ENCODE results near the gene SPATA17.

- TF ChIP-seq, protein P1, sequence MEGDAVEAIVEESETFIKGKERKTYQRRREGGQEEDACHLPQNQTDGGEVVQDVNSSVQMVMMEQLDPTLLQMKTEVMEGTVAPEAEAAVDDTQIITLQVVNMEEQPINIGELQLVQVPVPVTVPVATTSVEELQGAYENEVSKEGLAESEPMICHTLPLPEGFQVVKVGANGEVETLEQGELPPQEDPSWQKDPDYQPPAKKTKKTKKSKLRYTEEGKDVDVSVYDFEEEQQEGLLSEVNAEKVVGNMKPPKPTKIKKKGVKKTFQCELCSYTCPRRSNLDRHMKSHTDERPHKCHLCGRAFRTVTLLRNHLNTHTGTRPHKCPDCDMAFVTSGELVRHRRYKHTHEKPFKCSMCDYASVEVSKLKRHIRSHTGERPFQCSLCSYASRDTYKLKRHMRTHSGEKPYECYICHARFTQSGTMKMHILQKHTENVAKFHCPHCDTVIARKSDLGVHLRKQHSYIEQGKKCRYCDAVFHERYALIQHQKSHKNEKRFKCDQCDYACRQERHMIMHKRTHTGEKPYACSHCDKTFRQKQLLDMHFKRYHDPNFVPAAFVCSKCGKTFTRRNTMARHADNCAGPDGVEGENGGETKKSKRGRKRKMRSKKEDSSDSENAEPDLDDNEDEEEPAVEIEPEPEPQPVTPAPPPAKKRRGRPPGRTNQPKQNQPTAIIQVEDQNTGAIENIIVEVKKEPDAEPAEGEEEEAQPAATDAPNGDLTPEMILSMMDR (IDR thresholded peaks at IDR 0.05): no peak
- no peak for TF ChIP-seq POLR2A (IDR thresholded peaks at IDR 0.05)
Observed at GRCh38 chr1:217715681-217716080, 84.5 kb downstream of the SPATA17 start.

Data from heart left ventricle (tissue), 13 donors.